A549 (cell line): ENCODE measurements around the gene PARP11. TPM values are rescaled to one million over a fixed set of nuclear protein-coding genes. Genes with fewer than 3 reads are reported as not detected.

ENCODE experiments used
- ATAC-seq, 2 experiments: fragments of 200-7000 bp in 1 of 2; fragments of >200 bp in 1 of 2; cut with Nextera tagmentation in 1 of 2; cut with Tn5 transposase in 1 of 2; 3 replicates each; pipeline versions ENCODE4 v1.8.0 to v1.9.1; 2018 to 2020; ENCODE audit warnings: mild to moderate bottlenecking in 1 of 2, moderate library complexity in 1 of 2
- CTCF ChIA-PET: fragments of 300-600 bp; sonication (Branson Sonifier 250); formaldehyde crosslinking; extraction: SDS; loops from one replicate; lab custom pipeline; 2021; ENCODE audit warnings: antibody characterized with exemption, inconsistent platforms; lab: Yijun Ruan, JAX
- POLR2A ChIA-PET: fragments of 350-600 bp; formaldehyde crosslinking; extraction: SDS; loops from one replicate; lab custom pipeline; 2021; ENCODE audit warnings: antibody characterized with exemption, inconsistent platforms; lab: Yijun Ruan, JAX
- DNase-seq, 2 experiments: peaks; one replicate each; pipeline versions ENCODE4 v3.0.0 to v3.0.0-alpha.2; 2011 to 2016; ENCODE audit warnings: low read depth in 1 of 2, low spot score in 1 of 2
- FAIRE-seq: peaks from 2 replicates; lab custom pipeline; 2011; peaks lifted over from hg19 to GRCh38; lab: Jason Lieb, UNC
- H3K27ac ChIP-seq, 2 experiments: fragments of >200 bp; sonication (Bioruptor Twin); formaldehyde crosslinking; 3 replicates each; pipeline ENCODE4 v1.5.1; 2016 to 2017
- H3K4me1 ChIP-seq: fragments of >200 bp; sonication (Bioruptor Twin); formaldehyde crosslinking; 3 replicates; pipeline ENCODE4 v1.6.1; 2016
- H3K4me2 ChIP-seq: fragments of >200 bp; sonication (Bioruptor Twin); formaldehyde crosslinking; 3 replicates; pipeline ENCODE4 v1.6.1; 2016
- H3K4me3 ChIP-seq: fragments of >200 bp; sonication (Bioruptor Twin); formaldehyde crosslinking; 3 replicates; pipeline ENCODE4 v1.5.1; 2016
- H3K9me3 ChIP-seq: fragments of >200 bp; sonication (Bioruptor Twin); formaldehyde crosslinking; 3 replicates; pipeline ENCODE4 v1.6.1; 2016
- BHLHE40 ChIP-seq: IDR thresholded peaks from 2 replicates; pipeline ENCODE4 v1.6.1; 2012; ENCODE audit warnings: low read depth, low read length, inconsistent platforms
- CBX2 ChIP-seq: fragments of 200-600 bp; sonication (generic); IDR thresholded peaks from 2 replicates; pipeline ENCODE4 v1.6.1; 2016; ENCODE audit warnings: low read depth, mild to moderate bottlenecking, borderline replicate concordance
- CBX8 ChIP-seq: fragments of 200-600 bp; sonication (generic); IDR thresholded peaks from 2 replicates; pipeline ENCODE4 v1.6.1; 2016
- CHD2 ChIP-seq: fragments of 150-350 bp; IDR thresholded peaks from 2 replicates; pipeline ENCODE4 v1.6.1; 2014; ENCODE audit warnings: low read length; ENCODE audit not compliant: partially characterized antibody
- ESRRA ChIP-seq: fragments of 150-350 bp; IDR thresholded peaks from 2 replicates; pipeline ENCODE4 v1.6.1; 2014; ENCODE audit warnings: mild to moderate bottlenecking, low read length, borderline replicate concordance
- FOXS1 ChIP-seq: fragments of 250-450 bp; sonication (Bioruptor Pico); IDR thresholded peaks from 2 replicates; pipeline ENCODE4 v1.5.0; 2020; ENCODE audit warnings: mild to moderate bottlenecking, moderate library complexity
- GATA3 ChIP-seq: IDR thresholded peaks from 2 replicates; pipeline ENCODE4 v1.6.1; 2012; ENCODE audit warnings: borderline replicate concordance
- HOXA7 ChIP-seq: fragments of 250-450 bp; sonication (Bioruptor Pico); IDR thresholded peaks from 2 replicates; pipeline ENCODE4 v1.5.0; 2020; ENCODE audit warnings: mild to moderate bottlenecking, moderate library complexity
- JUN ChIP-seq, 2 experiments: fragments of >200 bp; sonication (Bioruptor Twin); formaldehyde crosslinking; IDR thresholded peaks; 2 replicates in 1 of 2; 3 replicates in 1 of 2; pipeline ENCODE4 v1.6.1; 2016 to 2017
- KDM5A ChIP-seq: fragments of 200-600 bp; sonication (generic); IDR thresholded peaks from 2 replicates; pipeline ENCODE4 v1.6.1; 2016; ENCODE audit warnings: antibody characterized with exemption, mild to moderate bottlenecking
- MAZ ChIP-seq: fragments of 150-350 bp; IDR thresholded peaks from 2 replicates; pipeline ENCODE4 v1.6.1; 2014; ENCODE audit warnings: antibody characterized with exemption, low read depth, low read length, borderline replicate concordance
- MYC ChIP-seq: IDR thresholded peaks from 2 replicates; pipeline ENCODE4 v1.6.1; 2012; ENCODE audit warnings: mild to moderate bottlenecking, inconsistent platforms, low read length, improper control_type of control experiment, borderline replicate concordance
- NPAS2 ChIP-seq: fragments of 250-450 bp; sonication (Bioruptor Pico); IDR thresholded peaks from 2 replicates; pipeline ENCODE4 v1.8.0; 2022; ENCODE audit warnings: mild to moderate bottlenecking, moderate library complexity, borderline replicate concordance
- PHF8 ChIP-seq: fragments of 200-600 bp; sonication (generic); IDR thresholded peaks from 2 replicates; pipeline ENCODE4 v1.6.1; 2016; ENCODE audit warnings: low read depth, mild to moderate bottlenecking, antibody characterized with exemption, moderate library complexity, borderline replicate concordance
- POLR2AphosphoS2 ChIP-seq: conservative IDR thresholded peaks from 2 replicates; pipeline ENCODE4 v1.6.1; 2012; ENCODE audit warnings: low read length, improper control_type of control experiment, inconsistent platforms
- RFX5 ChIP-seq: fragments of 450-650 bp; IDR thresholded peaks from 2 replicates; pipeline ENCODE4 v1.7.1; 2014; ENCODE audit warnings: antibody characterized with exemption, mild to moderate bottlenecking, moderate library complexity
- TFCP2L1 ChIP-seq: fragments of 250-450 bp; sonication (Bioruptor Pico); IDR thresholded peaks from 2 replicates; pipeline ENCODE4 v1.5.0; 2021; ENCODE audit warnings: mild to moderate bottlenecking
- TP53 ChIP-seq: fragments of 250-450 bp; sonication (Bioruptor Pico); IDR thresholded peaks from 2 replicates; pipeline ENCODE4 v1.5.0; 2021; ENCODE audit warnings: mild to moderate bottlenecking, moderate library complexity
- ZNF302 ChIP-seq: fragments of 250-450 bp; sonication (Bioruptor Pico); IDR thresholded peaks from 2 replicates; pipeline ENCODE4 v1.9.0; 2021; ENCODE audit warnings: inconsistent platforms, mild to moderate bottlenecking, moderate library complexity
- WGBS: methylation state at CpG from one replicate; pipeline ENCODE4 v1.1.6; 2017; ENCODE audit errors: missing lambda C conversion rate; 5-methylcytosine and 5-hydroxymethylcytosine counted together
- polyA plus RNA-seq, 4 experiments: library from polyadenylated mRNA; depleted of rRNA in 3 of 4; stranded (reverse); fragments of >200 nt; fragmentation: RNase III in 1 of 4; extraction: RNeasy Plus Mini Kit Qiagen cat#74134 plus additional on column Dnase treatment in 1 of 4; gene quantifications; 2 replicates in 3 of 4; 3 replicates in 1 of 4; pipeline ENCODE4 v1.2.3, GENCODE V29; 2011 to 2017
- TF ChIP-seq, protein P1 (sequence below): fragments of 450-650 bp; IDR thresholded peaks from 2 replicates; pipeline ENCODE4 v1.6.1; 2014; ENCODE audit warnings: antibody characterized with exemption
- TF ChIP-seq, protein P2 (sequence below): fragments of 150-350 bp; IDR thresholded peaks from 2 replicates; pipeline ENCODE4 v1.6.1; 2014; ENCODE audit warnings: low read depth, mild to moderate bottlenecking, low read length
- TF ChIP-seq, protein P3 (sequence below): IDR thresholded peaks from 2 replicates; pipeline ENCODE4 v1.6.1; 2012; ENCODE audit warnings: low read depth, borderline replicate concordance
- TF ChIP-seq, protein P4 (sequence below): fragments of 250-450 bp; sonication (Bioruptor Pico); IDR thresholded peaks from 2 replicates; pipeline ENCODE4 v1.5.0; 2020; ENCODE audit warnings: low read depth, mild to moderate bottlenecking, moderate library complexity
- TF ChIP-seq, protein P5 (sequence below): IDR thresholded peaks from 2 replicates; pipeline ENCODE4 v1.6.1; 2012

The PARP11 gene
- polyA plus RNA-seq, 2 of the 4 experiments (the other 2 are of a cell fraction), result 2.1 to 6.7 TPM

DNA sequence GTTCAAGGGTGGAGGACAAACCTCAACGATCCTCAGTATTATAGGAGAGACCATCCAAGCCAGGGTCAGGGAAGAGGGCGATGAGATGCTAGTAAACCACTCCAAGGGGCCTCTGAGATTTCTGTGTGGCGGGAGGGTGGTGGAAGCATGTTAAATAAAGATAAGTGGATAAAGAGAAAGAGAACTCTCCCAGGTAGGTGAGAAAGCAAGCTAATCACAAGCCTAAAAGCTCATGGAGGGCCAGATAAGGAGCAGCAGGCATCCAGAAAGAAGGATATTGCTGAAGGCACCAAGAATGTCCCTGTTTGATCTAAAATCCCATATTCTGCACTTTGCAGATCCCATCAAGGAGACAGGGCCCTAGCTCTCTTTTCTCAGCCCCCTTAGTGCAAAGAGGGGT is 48.3 kb upstream of the PARP11 start:
- 2% methylated on average over 3 of the region's 3 CpGs for WGBS
- no peak overlapping the region for H3K27ac ChIP-seq
- ATAC-seq, result no peak
- no peak overlapping the region for H3K4me2 ChIP-seq
- H3K9me3 ChIP-seq, result no peaks in the 10 kb centered on the region; the same call in 2 of the 3 replicates
- DNase-seq, result no peak
- CTCF ChIA-PET, result interaction anchor here (0.7 kb wide), 1 partner anchor 116 kb away, joined by 3 read pairs; no protein-coding TSS in a partner anchor
- no peak overlapping the region for H3K4me3 ChIP-seq
- no peak for FAIRE-seq
- H3K4me1 ChIP-seq, result no peaks in the 10 kb centered on the region
- TF ChIP-seq JUN (IDR thresholded peaks at IDR 0.05), result no peak
- no peak for TF ChIP-seq CBX2
- TF ChIP-seq GATA3, result no peak
- TF ChIP-seq CBX8, result no peak
- TF ChIP-seq ZNF302 (CRISPR knock-in tag), result no peak
- TF ChIP-seq HOXA7 (CRISPR knock-in tag), result no peak
- TF ChIP-seq TFCP2L1 (CRISPR knock-in tag), result no peak
- TF ChIP-seq, protein P1, sequence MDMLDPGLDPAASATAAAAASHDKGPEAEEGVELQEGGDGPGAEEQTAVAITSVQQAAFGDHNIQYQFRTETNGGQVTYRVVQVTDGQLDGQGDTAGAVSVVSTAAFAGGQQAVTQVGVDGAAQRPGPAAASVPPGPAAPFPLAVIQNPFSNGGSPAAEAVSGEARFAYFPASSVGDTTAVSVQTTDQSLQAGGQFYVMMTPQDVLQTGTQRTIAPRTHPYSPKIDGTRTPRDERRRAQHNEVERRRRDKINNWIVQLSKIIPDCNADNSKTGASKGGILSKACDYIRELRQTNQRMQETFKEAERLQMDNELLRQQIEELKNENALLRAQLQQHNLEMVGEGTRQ, result no peak
- no peak for TF ChIP-seq PHF8
- TF ChIP-seq POLR2AphosphoS2, result no peak
- TF ChIP-seq KDM5A, result no peak
- TF ChIP-seq CHD2, result no peak
- TF ChIP-seq NPAS2 (CRISPR knock-in tag), result no peak
- TF ChIP-seq, protein P2, sequence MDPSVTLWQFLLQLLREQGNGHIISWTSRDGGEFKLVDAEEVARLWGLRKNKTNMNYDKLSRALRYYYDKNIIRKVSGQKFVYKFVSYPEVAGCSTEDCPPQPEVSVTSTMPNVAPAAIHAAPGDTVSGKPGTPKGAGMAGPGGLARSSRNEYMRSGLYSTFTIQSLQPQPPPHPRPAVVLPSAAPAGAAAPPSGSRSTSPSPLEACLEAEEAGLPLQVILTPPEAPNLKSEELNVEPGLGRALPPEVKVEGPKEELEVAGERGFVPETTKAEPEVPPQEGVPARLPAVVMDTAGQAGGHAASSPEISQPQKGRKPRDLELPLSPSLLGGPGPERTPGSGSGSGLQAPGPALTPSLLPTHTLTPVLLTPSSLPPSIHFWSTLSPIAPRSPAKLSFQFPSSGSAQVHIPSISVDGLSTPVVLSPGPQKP, result no peak
- no peak for TF ChIP-seq FOXS1
- POLR2A ChIA-PET, result no interaction called here

DNA sequence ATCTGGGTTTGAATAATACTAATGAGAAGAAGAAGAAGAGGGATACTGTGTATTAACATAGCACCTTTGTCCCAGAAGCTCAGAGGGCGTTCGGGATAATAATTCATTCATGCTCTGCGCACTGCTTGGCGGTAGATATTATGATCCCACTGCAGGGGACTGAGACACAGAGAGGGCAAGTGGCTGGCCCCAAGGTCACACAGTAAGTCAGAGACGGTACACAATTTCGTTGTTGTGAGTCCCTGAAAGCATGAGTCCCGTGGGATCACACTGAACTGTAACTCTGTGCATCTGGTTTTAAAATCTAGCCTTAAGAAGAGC is 47.9 kb upstream of the PARP11 start:
- no peak for DNase-seq
- no peak overlapping the region for H3K4me3 ChIP-seq
- H3K27ac ChIP-seq, result no peak overlapping the region
- FAIRE-seq, result no peak
- no peak overlapping the region for H3K4me2 ChIP-seq
- TF ChIP-seq RFX5 (no peak), ESRRA (no peak), BHLHE40 (no peak), MYC (no peak), MAZ (no peak), TP53 (CRISPR knock-in tag) (no peak)
- TF ChIP-seq, protein P3, sequence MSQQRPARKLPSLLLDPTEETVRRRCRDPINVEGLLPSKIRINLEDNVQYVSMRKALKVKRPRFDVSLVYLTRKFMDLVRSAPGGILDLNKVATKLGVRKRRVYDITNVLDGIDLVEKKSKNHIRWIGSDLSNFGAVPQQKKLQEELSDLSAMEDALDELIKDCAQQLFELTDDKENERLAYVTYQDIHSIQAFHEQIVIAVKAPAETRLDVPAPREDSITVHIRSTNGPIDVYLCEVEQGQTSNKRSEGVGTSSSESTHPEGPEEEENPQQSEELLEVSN, result no peak
- TF ChIP-seq, protein P4, sequence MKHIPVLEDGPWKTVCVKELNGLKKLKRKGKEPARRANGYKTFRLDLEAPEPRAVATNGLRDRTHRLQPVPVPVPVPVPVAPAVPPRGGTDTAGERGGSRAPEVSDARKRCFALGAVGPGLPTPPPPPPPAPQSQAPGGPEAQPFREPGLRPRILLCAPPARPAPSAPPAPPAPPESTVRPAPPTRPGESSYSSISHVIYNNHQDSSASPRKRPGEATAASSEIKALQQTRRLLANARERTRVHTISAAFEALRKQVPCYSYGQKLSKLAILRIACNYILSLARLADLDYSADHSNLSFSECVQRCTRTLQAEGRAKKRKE (CRISPR knock-in tag), result no peak
- TF ChIP-seq, protein P5, sequence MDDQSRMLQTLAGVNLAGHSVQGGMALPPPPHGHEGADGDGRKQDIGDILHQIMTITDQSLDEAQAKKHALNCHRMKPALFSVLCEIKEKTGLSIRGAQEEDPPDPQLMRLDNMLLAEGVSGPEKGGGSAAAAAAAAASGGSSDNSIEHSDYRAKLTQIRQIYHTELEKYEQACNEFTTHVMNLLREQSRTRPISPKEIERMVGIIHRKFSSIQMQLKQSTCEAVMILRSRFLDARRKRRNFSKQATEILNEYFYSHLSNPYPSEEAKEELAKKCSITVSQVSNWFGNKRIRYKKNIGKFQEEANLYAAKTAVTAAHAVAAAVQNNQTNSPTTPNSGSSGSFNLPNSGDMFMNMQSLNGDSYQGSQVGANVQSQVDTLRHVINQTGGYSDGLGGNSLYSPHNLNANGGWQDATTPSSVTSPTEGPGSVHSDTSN, result no peak
- TF ChIP-seq, all 56 proteins: peak for 0
- Histone ChIP-seq H3K9me3 (no peaks in the 10 kb centered on the region; the same call in 2 of the 3 replicates), H3K4me1 (no peaks in the 10 kb centered on the region)
- CTCF ChIA-PET, result no interaction called here
- WGBS, result 45% methylated on average over 7 of the region's 7 CpGs
- POLR2A ChIA-PET, result no interaction called here
- no peak for ATAC-seq
